Right renal pelvis (tissue), 4 donors: ENCODE results near the gene WNT1. TPM values are rescaled to one million over a fixed set of nuclear protein-coding genes. Genes with fewer than 3 reads are reported as not detected.

Experiments
- DNase-seq, 4 donors: peaks; one replicate each; pipeline ENCODE4 v3.0.0-alpha.2; 2013; ENCODE audit warnings: low read depth in 4 of 4, low spot score in 3 of 4, missing footprints in 1 of 4
- polyA plus RNA-seq, 4 donors: library from polyadenylated mRNA; unstranded; fragments of 120-200 nt; gene quantifications; one replicate each; pipeline ENCODE4 v1.2.1, GENCODE V29; 2013; ENCODE audit not compliant: insufficient read length in 4 of 4

WNT1 gene
- polyA plus RNA-seq, 4 donors = not detected

DNA sequence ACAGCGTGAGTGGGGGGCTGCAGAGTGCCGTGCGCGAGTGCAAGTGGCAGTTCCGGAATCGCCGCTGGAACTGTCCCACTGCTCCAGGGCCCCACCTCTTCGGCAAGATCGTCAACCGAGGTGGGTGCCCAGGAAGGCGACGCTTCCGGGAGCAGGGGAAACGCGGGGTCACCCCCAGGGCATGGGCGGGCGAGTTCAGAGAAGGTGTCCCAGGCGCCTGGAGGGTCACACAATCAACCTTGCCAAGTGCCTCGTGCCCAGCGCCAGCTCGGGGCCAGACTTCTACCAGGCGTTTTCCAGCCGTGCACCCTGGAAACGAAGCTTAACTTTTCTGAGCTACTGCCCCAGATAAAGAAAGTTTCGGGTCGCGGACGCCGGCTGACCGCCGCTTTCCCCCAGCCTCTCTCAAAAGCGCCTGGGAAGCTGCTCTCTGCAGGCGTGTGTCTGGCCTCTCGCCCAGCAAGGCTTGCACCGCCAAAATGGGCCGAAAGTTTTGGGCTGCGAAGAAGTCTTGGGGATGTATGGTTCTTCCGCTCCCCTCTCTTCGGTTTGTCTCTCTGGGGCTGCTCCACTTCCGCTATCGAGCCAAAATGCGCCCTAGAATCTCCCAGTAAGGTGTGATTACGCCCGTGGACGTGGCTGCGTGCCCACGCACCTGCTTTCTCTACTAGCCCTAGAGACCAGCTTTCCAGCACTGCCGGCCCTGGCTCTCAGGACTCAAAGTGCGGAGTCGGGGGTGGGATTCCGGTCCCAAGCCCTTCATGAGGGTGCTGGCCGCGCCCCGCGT lies 1.7 kb downstream of the WNT1 start:
- no peak for DNase-seq

DNA sequence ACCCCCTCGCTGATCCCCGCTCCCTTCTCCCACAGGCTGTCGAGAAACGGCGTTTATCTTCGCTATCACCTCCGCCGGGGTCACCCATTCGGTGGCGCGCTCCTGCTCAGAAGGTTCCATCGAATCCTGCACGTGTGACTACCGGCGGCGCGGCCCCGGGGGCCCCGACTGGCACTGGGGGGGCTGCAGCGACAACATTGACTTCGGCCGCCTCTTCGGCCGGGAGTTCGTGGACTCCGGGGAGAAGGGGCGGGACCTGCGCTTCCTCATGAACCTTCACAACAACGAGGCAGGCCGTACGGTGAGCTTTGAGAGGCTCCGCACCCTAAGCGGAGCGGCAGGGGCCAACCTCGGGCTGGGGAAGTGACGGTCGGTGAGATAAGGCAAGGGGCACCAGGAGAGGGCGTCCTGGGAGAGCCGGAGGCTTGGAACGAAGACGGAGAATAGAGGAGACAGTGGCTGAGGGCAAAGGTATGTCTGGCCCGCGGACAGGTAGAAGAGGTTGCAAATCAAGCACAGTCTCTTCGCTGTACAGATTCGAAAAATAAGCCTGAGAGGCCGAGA lies 2.3 kb downstream of the WNT1 start:
- no peak for DNase-seq

DNA sequence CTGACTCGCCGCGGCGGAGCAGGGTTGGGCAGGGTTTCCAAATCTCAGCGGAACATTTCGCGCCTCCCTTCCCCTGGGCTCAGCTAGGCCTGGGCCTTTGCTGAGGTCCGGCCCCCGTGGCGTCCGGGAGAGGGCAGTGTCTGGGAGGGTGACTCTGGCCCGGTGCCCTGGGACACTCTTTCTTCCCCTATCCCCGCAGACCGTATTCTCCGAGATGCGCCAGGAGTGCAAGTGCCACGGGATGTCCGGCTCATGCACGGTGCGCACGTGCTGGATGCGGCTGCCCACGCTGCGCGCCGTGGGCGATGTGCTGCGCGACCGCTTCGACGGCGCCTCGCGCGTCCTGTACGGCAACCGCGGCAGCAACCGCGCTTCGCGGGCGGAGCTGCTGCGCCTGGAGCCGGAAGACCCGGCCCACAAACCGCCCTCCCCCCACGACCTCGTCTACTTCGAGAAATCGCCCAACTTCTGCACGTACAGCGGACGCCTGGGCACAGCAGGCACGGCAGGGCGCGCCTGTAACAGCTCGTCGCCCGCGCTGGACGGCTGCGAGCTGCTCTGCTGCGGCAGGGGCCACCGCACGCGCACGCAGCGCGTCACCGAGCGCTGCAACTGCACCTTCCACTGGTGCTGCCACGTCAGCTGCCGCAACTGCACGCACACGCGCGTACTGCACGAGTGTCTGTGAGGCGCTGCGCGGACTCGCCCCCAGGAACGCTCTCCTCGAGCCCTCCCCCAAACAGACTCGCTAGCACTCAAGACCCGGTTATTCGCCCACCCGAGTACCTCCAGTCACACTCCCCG lies 3.0 kb downstream of the WNT1 start:
- DNase-seq = no peak

DNA sequence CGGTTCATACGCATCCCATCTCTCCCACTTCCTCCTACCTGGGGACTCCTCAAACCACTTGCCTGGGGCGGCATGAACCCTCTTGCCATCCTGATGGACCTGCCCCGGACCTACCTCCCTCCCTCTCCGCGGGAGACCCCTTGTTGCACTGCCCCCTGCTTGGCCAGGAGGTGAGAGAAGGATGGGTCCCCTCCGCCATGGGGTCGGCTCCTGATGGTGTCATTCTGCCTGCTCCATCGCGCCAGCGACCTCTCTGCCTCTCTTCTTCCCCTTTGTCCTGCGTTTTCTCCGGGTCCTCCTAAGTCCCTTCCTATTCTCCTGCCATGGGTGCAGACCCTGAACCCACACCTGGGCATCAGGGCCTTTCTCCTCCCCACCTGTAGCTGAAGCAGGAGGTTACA lies 3.6 kb downstream of the WNT1 start:
- no peak for DNase-seq

DNA sequence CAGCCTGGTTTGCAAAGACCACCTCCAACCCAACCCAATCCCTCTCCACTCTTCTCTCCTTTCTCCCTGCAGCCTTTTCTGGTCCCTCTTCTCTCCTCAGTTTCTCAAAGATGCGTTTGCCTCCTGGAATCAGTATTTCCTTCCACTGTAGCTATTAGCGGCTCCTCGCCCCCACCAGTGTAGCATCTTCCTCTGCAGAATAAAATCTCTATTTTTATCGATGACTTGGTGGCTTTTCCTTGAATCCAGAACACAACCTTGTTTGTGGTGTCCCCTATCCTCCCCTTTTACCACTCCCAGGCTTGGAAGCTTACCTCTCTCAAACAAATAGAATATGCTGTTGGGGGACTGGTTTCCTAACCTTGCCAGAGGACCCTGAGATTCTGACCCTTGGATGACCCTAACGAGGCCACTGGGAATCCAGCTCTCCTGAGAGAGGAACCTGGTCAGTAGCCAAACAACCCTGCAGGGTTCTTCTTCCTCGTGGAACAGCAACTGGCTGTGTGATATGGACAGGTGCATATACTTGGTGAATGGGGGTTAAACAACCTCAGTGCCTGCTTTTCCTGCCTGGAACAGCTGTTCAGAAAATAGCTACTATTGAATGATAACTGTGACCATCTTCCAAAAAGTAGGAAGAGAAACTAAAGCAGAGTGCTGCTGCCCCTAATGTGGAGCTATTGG lies 4.4 kb downstream of the WNT1 start:
- no peak for DNase-seq

DNA sequence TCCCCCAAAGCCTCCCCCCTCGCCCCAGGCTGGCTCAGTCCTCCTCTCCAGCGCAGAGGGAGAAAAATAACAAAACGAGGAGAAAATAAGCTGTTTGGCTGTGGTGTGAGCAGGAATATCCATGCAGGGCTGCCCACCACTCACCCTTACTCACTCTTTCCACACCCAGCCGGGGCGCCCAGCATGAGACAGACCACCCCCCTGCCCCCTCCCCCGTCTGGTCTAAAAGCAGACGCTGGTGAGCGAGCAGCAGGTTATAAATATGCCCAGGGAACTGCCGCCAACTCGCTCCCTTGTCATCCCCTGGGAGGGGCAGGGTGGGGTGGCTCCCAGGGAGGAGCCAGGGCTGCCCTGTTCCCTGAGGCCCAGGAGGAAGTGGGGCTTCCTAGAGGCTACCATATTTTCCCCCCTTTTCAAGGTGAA lies 7.4 kb downstream of the WNT1 start:
- no peak for DNase-seq

DNA sequence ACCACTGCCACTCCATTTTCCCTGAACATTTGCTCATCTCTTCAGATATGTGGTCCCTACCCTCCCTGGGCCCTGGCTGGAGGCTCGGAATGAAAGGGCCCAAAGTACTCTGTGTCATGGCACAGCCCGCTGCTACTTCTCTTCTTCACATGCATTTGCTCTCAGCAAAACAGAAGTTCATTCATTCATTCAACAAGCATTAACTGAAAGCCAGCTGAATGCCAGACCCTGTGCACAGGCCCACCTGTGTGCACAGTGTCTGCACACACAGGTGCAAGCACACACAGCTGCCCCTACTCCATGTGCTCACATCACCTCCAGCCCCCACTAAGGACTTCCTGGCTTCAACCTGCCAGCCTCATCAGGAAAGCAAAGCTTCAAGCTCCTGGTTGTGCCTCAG lies 7.8 kb downstream of the WNT1 start:
- DNase-seq = no peak

DNA sequence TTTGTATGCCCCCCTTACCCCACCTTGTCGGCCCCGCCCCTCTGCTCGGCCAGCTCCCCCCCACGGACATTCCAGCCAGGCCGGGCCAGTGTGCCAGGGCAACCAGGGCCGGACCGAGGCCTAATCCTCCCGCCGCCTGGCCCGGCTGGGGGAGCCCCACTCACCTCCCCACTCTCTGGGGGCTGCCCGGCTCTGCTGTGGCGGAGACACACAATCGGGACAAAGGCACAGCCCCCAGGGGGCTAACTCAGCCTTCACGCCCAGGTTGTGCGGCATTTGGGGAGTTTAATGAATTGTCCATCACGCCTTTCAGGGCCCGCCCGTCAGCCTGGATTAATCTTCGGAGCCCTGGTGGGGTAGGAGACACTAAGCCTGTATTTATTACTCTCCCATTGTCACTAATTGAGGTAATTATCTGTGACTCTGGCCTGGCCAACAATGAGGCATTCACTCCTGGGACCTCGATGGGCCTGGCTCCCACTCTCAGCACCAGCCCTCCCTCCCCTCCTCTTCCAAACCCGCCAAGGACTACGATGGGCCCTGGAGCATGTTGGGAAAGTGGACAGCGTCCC lies 8.7 kb downstream of the WNT1 start:
- DNase-seq = no peak

DNA sequence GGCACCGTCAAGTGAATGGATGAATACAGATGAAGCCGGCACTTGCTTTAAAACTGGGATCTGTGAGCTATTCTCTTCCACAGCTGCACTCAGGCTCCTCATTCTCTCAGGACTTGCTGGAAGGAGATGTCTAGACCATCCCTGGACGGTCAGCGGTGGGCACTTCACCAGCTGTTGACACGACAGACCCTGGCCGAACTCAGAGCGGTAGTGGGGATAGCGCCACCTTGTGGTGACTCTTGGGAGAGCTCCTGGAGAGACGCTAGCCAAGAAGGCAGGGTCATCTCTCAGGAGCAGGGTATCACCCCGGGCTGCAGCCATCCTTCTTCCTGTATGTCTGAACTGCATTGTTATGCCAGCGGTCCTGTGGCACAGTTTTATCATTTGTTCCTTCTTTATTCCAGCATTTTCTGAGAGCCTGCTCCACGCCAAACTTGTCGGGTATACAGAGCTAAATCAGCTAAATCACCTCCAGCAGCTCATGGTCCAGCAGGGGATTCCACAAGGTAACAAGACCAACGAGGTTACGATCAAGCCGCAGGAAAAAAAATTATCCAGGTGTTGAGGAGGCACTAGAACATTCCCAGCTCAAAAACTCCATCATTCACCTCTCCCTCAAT lies 10.0 kb downstream of the WNT1 start:
- no peak for DNase-seq

DNA sequence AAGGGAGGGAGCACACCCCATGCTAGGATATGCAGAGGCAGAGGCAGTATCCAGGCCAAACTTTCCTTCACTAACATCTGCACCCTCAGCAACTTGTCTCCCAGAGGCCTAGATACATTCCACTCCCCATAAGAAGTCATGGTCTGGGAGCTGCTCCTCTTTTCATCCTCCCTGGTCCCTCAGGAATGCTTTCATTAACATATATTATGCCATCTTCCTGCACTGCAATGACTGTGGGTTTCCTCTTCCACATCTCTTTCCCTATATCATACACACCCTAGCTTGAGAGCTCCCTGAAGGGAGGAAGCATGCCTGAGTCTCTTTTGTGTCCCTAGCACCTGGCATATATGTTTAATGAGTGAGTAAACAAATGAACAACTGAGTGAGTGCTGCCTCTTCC lies 12.4 kb downstream of the WNT1 start:
- DNase-seq = no peak

DNA sequence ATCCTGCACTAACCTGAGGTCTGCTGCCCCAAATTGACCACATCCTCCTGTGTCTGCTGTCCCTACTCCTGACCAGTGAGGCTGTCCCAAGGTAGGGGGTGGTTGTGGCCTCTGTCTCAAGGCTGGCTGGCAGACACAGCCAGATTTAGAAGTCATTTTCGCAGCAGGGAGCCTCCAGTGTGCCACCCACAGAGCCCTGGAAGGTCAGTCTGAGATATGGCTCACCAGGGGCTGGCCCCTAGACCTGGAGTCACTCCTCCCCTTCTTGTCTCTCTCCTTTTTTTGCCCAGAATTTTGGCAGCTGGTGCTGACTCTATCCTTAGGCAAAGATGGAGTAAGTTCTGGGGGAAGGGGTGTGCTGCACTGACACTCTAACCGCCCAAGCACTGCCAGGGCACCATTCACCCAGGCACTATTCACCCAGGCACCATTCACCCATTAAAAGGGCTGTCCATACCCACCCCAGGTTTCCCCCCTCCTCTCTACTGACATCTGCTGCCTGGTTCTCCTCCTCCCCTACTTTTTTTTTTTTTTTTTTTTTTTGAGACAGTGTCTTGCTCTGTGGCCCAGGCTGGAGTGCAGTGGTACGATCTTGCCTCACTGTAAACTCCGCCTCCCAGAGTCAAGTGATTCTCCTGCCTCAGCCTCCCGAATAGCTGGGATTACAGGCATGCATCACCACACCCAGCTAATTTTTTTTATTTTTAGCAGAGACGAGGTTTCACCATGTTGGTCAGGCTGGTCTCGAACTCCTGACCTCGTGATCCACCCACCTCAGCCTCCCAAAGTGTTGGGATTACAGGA lies 13.3 kb downstream of the WNT1 start:
- DNase-seq = no peak

DNA sequence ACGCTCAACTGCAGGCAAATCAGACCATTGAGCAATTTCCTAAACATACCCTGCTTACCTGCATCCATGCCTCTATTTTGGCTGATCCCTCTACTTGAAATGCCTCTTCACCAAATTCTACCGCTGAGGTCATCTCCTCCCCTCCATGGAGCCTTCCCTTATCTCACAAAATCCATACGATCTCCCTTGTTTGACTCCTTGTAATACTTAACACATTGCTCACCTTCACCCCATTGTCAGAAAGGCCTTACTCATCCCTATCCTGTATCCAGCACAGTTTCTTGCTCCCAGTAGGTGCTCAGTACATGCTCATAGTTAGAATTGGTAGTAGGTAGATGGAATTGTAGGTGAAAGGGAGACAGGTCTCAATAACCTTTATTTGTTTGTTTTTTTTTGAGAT lies 15.7 kb downstream of the WNT1 start:
- DNase-seq = no peak

DNA sequence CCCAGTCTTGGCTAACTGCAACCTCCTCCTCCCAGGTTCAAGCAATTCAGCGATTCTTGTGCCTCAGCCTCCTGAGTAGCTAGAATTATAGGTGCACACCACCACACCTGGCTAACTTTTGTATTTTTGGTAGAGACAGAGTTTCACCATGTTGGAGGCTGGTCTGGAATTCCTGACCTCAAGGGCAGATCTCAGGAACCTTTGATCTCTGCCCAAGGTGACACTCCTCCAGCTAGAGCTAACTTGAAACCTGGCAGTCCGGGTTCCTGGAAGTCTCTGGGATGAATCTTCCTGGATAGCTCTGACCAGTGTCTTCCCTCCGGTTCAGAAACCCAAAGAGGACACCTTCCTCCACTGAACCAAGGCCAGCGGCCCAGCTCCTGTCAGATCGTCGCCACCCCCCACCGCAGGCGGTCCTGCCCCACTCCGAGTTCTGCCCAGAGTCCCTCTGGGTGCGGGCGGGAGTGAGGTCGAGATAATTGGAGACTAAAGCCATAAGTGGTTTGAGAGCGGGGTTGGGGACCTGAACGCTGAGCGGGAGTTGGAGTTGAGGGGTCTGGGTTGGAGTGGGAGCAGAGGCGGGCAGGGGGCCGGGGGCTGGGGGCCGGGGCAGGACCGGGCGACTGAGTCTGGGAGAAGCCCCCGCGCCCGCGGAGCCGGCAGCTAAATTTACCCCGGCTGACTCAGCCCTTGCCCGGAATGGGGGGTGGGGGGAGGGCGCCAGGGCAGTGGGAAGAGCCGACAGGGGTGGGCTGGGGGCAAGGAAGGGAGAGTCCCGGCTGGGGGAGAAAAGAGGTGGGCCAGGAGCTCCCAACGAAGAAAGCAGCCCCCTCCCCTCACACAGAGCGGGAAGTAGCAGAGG lies 16.3 kb downstream of the WNT1 start:
- DNase-seq = no peak

DNA sequence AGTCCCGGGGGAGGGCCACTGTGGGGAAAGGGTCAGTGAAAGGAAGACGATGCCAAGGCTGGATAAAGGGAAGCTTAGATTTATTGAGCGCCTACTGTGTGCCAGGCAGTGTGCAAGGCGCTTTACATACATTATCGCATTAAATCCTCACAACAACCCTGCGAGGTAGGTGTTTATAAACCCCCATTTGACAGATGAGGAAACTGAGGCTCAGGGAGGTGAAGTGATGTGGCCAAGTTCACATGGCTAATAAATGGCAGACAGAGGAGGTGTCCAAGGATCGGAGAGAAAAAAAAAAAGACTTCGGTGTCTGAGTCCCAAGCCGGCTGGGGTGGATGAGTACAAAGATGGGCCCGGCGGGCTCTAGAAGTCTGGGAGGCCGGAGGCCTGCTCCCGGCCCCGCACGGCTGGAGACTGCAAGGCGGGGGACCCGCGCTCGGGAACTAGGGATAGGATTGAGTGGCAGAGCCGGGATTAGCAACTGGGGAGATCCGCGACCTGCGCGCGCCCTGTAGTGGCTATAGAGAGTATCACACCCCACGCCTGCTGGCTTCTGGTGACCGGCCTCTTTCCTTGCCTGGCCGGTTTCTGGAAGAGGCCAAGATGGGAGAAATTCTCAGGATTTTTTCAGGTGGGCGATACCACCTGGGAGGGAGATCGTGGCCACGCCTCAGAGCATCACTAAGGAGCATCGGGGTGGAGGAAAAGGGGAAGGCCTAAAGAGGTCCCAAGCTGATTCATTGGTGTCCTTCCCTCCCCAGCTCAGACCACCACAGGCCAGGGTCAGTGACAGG lies 17.2 kb downstream of the WNT1 start:
- peak in 3 of 4 donors; percentile 67 to 78 (median 75) for DNase-seq

DNA sequence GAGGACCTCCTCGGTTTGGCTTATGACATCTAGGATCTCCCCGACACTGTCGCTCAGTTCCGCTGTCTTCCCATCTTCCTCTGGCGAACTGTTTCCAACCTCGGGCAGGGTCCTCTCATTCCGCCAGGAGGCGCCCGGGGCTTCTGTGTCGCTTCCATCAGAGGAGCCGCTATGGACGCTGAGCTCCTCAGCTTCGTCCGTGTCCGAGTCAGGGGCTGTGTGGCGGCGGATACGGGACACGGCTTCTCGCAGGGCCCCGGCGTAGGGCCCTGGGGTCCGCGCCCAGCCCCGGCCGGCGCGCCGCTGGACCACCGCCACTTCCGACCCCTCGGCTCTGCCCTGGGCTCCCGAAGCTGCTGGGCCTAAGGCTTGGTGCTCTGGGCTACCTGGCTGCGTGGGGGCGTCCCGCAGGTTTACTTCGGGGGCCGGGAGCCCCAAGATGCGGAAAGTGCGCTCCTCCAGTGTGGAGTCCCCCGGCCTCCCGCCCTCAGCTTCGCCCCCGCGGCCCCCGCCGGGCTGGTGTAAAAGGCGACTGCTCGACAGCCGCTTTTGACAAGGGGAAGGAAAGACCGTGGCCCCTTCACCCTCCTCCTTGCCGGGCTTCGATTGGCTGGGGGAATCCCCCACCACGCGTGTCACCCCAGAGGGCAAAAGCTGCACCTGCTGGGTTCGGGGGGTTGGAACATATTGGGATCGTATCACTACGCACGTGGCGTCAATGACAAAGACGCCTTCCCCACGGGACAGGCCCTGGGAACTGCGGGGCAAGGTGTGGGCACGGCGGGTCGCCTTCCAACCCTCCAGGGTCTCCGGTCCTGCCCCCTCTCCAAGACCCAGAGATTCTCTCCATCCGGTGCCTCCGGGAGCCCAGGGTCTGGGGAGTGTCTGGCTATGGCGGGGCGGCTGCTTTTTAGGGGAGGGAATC lies 18.9 kb downstream of the WNT1 start:
- DNase-seq = peak in 1 of 4 donors; percentile 62

DNA sequence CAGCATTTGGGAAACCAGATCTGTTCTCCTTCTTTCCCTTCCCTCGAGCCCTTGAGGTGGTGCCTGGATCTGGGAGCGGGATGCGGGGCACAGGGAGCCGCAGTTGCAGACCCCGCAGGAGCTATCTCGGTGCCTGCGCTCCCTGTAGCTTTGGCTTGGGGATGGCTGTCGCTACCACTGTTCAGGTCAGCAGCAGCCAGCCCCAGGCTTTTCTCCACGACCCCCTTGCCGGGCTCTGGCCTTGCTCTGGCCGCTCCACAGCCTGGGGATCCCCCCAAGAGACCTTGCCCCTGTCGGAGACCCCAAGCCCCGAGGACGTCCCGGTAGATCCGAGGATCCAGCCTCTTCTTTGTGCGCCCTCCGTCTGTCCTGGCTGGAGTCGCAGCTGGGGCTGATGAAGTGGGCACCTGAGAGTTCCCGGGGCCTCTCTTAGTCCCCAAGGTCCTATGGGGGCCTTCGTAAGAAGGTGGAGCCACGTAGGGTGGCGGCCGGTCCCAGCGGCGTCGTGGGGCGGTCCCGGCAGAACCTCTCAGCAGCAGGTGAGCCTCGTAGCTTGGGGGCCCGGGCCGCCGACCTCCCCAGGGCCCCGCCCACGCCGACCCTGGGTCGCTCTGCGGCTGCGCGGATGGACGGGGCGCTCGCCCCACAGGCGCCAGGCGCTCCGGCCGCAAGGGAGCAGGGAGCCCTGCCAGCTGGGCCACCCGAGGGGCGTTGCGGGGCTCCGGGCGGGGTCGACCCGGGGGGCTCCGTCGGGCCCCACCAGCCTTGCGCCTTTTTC lies 19.8 kb downstream of the WNT1 start:
- DNase-seq = no peak
